HepG2 (cell line): ENCODE results near the gene PCYT2. TPM values are rescaled to one million over a fixed set of nuclear protein-coding genes. Genes with fewer than 3 reads are reported as not detected.
A peak's percentile ranks its signal among the peaks of the same experiment; 100 is the strongest.

Experiments
- ATF1 ChIP-seq: IDR thresholded peaks from 2 replicates; pipeline ENCODE4 v1.6.1; 2016; ENCODE audit warnings: mild to moderate bottlenecking, control low read depth
- TBP ChIP-seq: sonication (generic); formaldehyde crosslinking; IDR thresholded peaks from 2 replicates; pipeline ENCODE4 v1.5.0; 2020; ENCODE audit warnings: missing genetic modification reagents
- TGIF2 ChIP-seq: IDR thresholded peaks from 2 replicates; pipeline ENCODE4 v1.6.1; 2016; ENCODE audit warnings: control low read depth, missing compliant biosample characterization
- ZNF672 ChIP-seq: sonication (generic); formaldehyde crosslinking; IDR thresholded peaks from 2 replicates; pipeline ENCODE4 v1.8.1; 2022; ENCODE audit warnings: missing genetic modification reagents
- ZNF75D ChIP-seq: sonication (generic); formaldehyde crosslinking; IDR thresholded peaks from 2 replicates; pipeline ENCODE4 v1.8.1; 2023; ENCODE audit warnings: missing genetic modification reagents, mild to moderate bottlenecking, borderline replicate concordance
- ZSCAN20 ChIP-seq: sonication (generic); formaldehyde crosslinking; IDR thresholded peaks from 2 replicates; pipeline ENCODE4 v1.4.0; 2020; ENCODE audit warnings: missing genetic modification reagents, mild to moderate bottlenecking, borderline replicate concordance
- polyA plus RNA-seq, 8 experiments: library from polyadenylated mRNA; depleted of rRNA in 3 of 8; stranded (reverse) in 7 of 8; unstranded in 1 of 8; fragments of >200 nt; fragmentation: Illumina TruSeq in 4 of 8; extraction: Trizol in 4 of 8; gene quantifications; 2 replicates each; pipeline versions ENCODE4 v1.2.1 to v1.2.3, GENCODE V29; 2011 to 2016; ENCODE audit warnings: low read depth in 4 of 8, missing spikeins in 1 of 8, mixed read lengths in 1 of 8; ENCODE audit not compliant: insufficient read depth in 1 of 8
- total RNA-seq, 5 experiments: library from RNA; depleted of rRNA; stranded (reverse); fragments of >200 nt; fragmentation: Illumina TruSeq; extraction: Trizol; gene quantifications; 2 replicates each; pipeline ENCODE4 v1.2.3, GENCODE V29; 2016; ENCODE audit warnings: low read depth in 1 of 5
- TF ChIP-seq, protein P1 (sequence below): sonication (generic); formaldehyde crosslinking; IDR thresholded peaks from 2 replicates; pipeline ENCODE4 v1.4.0; 2020; ENCODE audit warnings: missing genetic modification reagents
- TF ChIP-seq, protein P2 (sequence below): sonication (generic); formaldehyde crosslinking; IDR thresholded peaks from 2 replicates; pipeline ENCODE4 v1.4.0; 2020; ENCODE audit warnings: mild to moderate bottlenecking, missing genetic modification reagents
- TF ChIP-seq, protein P3 (sequence below): sonication (generic); formaldehyde crosslinking; IDR thresholded peaks from 2 replicates; pipeline ENCODE4 v1.9.0; 2021; ENCODE audit warnings: missing genetic modification reagents, mild to moderate bottlenecking, borderline replicate concordance
- TF ChIP-seq, protein P4 (sequence below), 2 experiments: sonication (generic) in 1 of 2; formaldehyde crosslinking in 1 of 2; IDR thresholded peaks; 2 replicates each; pipeline versions ENCODE4 v1.5.1 to v1.6.1; 2011 to 2020; ENCODE audit warnings: borderline replicate concordance in 1 of 2, low read depth in 1 of 2, low read length in 1 of 2, mild to moderate bottlenecking in 1 of 2, missing genetic modification reagents in 1 of 2, moderate library complexity in 1 of 2

The PCYT2 gene
- total and polyA plus RNA-seq, 2 of the 13 experiments (the other 11 are each of a cell fraction or from before 2014, with no cell fraction given) = 147 to 297 TPM

DNA sequence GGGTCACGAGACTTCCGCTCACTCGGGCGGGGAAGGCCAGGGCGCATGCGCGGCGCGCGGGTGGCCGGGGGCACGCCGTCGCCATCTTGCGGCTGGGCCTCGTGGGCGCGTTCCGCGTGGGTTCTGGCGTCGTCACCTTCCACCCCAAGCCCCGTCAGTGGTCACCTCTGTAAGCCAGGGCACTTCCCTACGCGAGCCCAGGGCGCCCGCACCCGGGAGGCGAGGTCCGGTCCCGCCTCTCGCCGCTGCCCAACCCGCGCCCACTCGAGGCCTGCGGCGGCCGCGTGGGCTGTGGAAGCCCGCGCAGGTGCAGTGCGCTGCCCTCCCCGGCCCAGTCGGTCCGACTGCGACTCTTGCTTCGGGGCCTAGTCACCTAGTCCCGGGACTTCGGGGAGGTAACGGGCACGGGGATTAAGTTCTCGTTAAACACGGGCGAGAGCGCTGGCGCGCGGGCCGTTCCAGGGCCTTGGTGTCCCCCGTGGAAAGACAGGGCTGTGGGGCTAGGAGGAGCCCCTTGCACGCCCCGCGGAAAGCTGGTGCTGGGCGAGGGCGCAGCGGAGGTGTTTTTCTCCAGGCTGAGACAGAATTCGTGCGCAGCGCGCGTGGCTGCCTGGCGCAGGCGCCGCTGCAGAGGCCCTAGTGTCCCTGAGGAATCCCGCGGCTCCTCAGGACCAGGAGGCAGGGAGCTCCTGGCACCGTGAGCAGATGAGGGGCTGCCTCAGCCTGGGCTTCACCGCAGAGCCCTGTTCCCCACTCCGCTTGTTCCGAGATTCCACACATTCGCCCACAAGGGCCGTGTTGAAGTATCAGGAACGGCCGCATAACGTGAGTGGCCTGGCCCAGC lies 39.6 kb downstream of the PCYT2 start (continued):
- TF ChIP-seq ATF1 (CRISPR knock-in tag) = no peak
- TF ChIP-seq, protein P1, sequence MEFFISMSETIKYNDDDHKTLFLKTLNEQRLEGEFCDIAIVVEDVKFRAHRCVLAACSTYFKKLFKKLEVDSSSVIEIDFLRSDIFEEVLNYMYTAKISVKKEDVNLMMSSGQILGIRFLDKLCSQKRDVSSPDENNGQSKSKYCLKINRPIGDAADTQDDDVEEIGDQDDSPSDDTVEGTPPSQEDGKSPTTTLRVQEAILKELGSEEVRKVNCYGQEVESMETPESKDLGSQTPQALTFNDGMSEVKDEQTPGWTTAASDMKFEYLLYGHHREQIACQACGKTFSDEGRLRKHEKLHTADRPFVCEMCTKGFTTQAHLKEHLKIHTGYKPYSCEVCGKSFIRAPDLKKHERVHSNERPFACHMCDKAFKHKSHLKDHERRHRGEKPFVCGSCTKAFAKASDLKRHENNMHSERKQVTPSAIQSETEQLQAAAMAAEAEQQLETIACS (CRISPR knock-in tag) = peak; percentile 65; the same call in 1 of the 2 replicates
- TF ChIP-seq, protein P2, sequence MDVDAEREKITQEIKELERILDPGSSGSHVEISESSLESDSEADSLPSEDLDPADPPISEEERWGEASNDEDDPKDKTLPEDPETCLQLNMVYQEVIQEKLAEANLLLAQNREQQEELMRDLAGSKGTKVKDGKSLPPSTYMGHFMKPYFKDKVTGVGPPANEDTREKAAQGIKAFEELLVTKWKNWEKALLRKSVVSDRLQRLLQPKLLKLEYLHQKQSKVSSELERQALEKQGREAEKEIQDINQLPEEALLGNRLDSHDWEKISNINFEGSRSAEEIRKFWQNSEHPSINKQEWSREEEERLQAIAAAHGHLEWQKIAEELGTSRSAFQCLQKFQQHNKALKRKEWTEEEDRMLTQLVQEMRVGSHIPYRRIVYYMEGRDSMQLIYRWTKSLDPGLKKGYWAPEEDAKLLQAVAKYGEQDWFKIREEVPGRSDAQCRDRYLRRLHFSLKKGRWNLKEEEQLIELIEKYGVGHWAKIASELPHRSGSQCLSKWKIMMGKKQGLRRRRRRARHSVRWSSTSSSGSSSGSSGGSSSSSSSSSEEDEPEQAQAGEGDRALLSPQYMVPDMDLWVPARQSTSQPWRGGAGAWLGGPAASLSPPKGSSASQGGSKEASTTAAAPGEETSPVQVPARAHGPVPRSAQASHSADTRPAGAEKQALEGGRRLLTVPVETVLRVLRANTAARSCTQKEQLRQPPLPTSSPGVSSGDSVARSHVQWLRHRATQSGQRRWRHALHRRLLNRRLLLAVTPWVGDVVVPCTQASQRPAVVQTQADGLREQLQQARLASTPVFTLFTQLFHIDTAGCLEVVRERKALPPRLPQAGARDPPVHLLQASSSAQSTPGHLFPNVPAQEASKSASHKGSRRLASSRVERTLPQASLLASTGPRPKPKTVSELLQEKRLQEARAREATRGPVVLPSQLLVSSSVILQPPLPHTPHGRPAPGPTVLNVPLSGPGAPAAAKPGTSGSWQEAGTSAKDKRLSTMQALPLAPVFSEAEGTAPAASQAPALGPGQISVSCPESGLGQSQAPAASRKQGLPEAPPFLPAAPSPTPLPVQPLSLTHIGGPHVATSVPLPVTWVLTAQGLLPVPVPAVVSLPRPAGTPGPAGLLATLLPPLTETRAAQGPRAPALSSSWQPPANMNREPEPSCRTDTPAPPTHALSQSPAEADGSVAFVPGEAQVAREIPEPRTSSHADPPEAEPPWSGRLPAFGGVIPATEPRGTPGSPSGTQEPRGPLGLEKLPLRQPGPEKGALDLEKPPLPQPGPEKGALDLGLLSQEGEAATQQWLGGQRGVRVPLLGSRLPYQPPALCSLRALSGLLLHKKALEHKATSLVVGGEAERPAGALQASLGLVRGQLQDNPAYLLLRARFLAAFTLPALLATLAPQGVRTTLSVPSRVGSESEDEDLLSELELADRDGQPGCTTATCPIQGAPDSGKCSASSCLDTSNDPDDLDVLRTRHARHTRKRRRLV (CRISPR knock-in tag) = 0 out of 2 replicates have a peak, but pooled peaks have one; percentile 32
- TF ChIP-seq, protein P3, sequence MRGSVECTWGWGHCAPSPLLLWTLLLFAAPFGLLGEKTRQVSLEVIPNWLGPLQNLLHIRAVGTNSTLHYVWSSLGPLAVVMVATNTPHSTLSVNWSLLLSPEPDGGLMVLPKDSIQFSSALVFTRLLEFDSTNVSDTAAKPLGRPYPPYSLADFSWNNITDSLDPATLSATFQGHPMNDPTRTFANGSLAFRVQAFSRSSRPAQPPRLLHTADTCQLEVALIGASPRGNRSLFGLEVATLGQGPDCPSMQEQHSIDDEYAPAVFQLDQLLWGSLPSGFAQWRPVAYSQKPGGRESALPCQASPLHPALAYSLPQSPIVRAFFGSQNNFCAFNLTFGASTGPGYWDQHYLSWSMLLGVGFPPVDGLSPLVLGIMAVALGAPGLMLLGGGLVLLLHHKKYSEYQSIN (CRISPR knock-in tag) = peak; percentile 80; the same call in 1 of the 2 replicates
- TF ChIP-seq, protein P4, sequence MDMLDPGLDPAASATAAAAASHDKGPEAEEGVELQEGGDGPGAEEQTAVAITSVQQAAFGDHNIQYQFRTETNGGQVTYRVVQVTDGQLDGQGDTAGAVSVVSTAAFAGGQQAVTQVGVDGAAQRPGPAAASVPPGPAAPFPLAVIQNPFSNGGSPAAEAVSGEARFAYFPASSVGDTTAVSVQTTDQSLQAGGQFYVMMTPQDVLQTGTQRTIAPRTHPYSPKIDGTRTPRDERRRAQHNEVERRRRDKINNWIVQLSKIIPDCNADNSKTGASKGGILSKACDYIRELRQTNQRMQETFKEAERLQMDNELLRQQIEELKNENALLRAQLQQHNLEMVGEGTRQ (IDR thresholded peaks at IDR 0.05; ENCODE audit: low read depth, low read length) = no peak; the same call in 1 of the 2 replicates
- TF ChIP-seq, protein P4 (CRISPR knock-in tag; IDR thresholded peaks at IDR 0.05; ENCODE audit: borderline replicate concordance) = 0 out of 2 replicates have a peak, but pooled peaks have one; percentile 51
- TF ChIP-seq ZNF75D (CRISPR knock-in tag) = no peak
- no peak for TF ChIP-seq TBP (CRISPR knock-in tag)
- TF ChIP-seq TGIF2 = peak; percentile 92
- peak; percentile 82; the same call in 1 of the 2 replicates for TF ChIP-seq ZNF672
- TF ChIP-seq ZSCAN20 = peak; percentile 89
